Activated naive CD8-positive, alpha-beta T cell treated with anti-CD3 and anti-CD28 coated beads, Interleukin-2, amount 50 U/mL, for 24 hours (primary cell): ENCODE measurements around the gene MAP4K1.
"Not testable (repeated sequence)": the region's sequence is repeated elsewhere in the genome, so short reads cannot be mapped to it uniquely, and the experiment has no call there.

Experiments used
- ATAC-seq: fragments of 150-1000 bp; cut with Tn5 transposase; one replicate; pipeline ENCODE4 v1.10.0; 2021
- DNase-seq: peaks from one replicate; pipeline ENCODE4 v3.0.0; 2021
- H3K27ac Mint-ChIP-seq: one replicate; pipeline ENCODE4 v1.8.0; 2021; ENCODE audit warnings: mild to moderate bottlenecking, mixed read lengths
- H3K27me3 Mint-ChIP-seq: one replicate; pipeline ENCODE4 v1.8.0; 2021; ENCODE audit warnings: mixed read lengths
- H3K36me3 Mint-ChIP-seq: one replicate; pipeline ENCODE4 v1.8.0; 2021; ENCODE audit warnings: low read depth, mixed read lengths
- H3K4me1 Mint-ChIP-seq: one replicate; pipeline ENCODE4 v1.8.0; 2021; ENCODE audit warnings: mixed read lengths
- H3K4me3 Mint-ChIP-seq: one replicate; pipeline ENCODE4 v1.8.0; 2021; ENCODE audit warnings: mild to moderate bottlenecking, moderate library complexity, mixed read lengths
- H3K9me3 Mint-ChIP-seq: one replicate; pipeline ENCODE4 v1.8.0; 2021; ENCODE audit warnings: mixed read lengths

Gene MAP4K1

DNA sequence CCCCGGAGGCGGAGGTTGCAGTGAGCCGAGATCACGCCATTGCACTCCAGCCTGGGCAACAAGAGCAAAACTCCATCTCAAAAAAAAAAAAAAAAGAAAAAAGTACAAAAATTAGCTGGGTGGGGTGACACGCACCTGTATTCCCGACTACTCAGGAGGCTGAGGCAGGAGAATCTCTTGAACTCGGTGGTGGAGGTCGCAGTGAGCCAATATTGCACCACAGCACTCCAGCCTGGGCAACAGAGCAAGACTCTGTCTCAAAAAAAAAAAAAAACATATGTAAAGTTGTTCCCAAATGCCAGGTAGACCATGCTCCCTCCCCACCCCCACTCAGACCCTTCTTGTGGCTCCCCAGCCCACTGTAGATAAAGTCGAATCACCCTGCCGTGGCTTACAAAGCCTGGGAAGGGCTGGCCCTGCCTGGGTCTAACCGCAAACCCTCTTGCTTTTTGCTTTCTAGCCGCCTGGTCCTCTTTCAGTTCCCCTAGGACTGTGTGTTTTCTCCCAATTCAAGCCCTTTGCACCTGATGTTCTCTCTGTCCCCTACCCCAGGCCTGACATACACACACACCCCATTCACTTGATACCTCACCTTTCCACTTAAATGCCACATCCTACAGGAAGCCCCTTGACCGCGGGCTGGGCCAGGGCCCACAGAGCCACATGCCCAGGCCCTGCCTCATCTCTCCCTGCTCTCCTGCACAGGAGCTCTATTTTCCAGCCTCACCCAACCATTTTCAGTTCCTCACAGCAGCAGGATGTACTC is 34.4 kb downstream of the MAP4K1 start:
- DNase-seq, result no peak
- ATAC-seq, result no peak
- Mint-ChIP-seq H3K9me3 (no peaks in the 10 kb centered on the region), H3K4me3 (no peak overlapping the region), H3K27ac (no peak overlapping the region), H3K36me3 (peaks cover 9% of the 10 kb centered on the region), H3K4me1 (peaks cover 4% of the 10 kb centered on the region), H3K27me3 (no peaks in the 10 kb centered on the region)

DNA sequence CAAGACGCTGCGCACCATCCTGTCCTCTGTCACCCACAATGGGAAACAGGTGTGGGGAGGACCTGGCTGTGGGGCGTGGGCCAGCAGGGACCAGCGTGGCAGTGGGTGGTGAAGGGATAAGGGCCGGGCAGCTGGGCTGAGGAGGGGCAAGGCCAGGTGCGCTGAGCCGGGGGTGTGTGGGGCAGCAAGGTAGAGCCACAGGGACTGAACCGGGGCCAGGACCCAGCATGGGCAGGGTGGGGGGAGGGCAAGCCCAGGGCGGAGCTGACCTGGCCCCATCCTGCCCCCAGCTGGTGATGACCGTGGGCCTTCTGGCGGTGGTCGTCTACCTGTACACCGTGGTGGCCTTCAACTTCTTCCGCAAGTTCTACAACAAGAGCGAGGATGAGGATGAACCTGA is 37.7 kb downstream of the MAP4K1 start:
- no peaks in the 10 kb centered on the region for H3K36me3 Mint-ChIP-seq
- no peak overlapping the region for H3K27ac Mint-ChIP-seq
- H3K4me1 Mint-ChIP-seq, result peaks cover 4% of the 10 kb centered on the region
- ATAC-seq (no peak), DNase-seq (no peak)
- no peak overlapping the region for H3K4me3 Mint-ChIP-seq
- H3K9me3 Mint-ChIP-seq, result no peaks in the 10 kb centered on the region
- no peaks in the 10 kb centered on the region for H3K27me3 Mint-ChIP-seq

DNA sequence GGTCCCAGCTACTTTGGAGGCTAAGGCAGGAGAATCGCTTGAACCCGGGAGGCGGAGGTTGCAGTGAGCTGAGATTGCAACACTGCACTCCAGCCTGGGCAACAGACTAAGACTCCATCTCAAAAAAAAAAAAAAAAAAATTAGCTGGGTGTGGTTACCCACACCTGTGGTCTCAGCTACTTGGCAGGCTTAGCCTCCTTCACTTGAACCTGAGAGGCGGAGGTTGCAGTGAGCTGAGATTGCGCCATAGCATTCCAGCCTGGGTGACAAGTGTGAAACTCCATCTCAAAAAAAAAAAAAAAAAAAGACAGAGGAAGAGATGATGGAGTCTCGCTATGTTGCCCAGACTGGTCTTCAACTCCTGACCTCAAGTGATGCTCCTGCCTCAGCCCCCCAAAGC is 38.4 kb downstream of the MAP4K1 start:
- H3K4me3 Mint-ChIP-seq, H3K4me1 Mint-ChIP-seq, ATAC-seq, DNase-seq, H3K27ac Mint-ChIP-seq, H3K27me3 Mint-ChIP-seq, H3K9me3 Mint-ChIP-seq, H3K36me3 Mint-ChIP-seq: not testable (repeated sequence)

DNA sequence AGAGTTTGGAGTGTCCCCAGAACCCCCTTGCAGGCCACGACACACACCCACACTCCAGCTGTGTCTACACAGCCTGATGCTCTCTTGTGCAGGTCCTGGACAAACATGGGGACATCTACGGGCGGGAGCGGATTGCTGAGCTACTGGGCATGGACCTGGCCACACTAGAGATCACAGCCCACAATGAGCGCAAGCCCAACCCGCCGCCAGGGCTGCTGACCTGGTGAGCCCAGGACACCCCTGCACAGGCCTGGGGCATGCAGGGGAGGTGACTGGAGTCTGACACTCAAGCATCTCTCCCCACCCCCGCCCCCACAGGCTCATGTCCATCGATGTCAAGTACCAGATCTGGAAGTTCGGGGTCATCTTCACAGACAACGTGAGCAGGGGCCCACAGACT is 39.9 kb downstream of the MAP4K1 start:
- DNase-seq (no peak), ATAC-seq (no peak)
- H3K27ac Mint-ChIP-seq, result no peak overlapping the region
- H3K27me3 Mint-ChIP-seq, result no peaks in the 10 kb centered on the region
- H3K9me3 Mint-ChIP-seq, result no peaks in the 10 kb centered on the region
- H3K36me3 Mint-ChIP-seq, result no peaks in the 10 kb centered on the region
- H3K4me3 Mint-ChIP-seq, result no peak overlapping the region
- H3K4me1 Mint-ChIP-seq, result no peaks in the 10 kb centered on the region

DNA sequence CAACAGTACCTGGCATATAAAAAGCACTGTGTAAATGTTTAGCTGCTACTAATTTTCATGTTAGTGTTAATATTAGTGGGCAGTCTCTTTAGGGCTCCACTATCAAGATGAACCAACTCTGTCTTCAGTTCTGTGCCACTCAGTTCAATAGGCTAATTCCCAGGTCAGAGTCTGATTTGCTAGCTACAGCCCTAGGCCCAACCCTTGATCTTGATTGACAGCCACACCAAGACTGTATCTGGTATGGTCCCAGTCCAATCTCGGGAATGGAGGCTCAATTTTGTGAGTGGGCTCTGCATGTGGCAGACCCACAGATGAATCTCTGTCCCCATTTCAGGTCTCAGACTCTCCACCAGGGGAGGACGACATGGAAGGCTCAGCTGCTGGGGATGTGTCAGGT is 46.1 kb downstream of the MAP4K1 start:
- Mint-ChIP-seq H3K4me1 (no peaks in the 10 kb centered on the region), H3K27ac (no peak overlapping the region), H3K4me3 (no peak overlapping the region), H3K9me3 (no peaks in the 10 kb centered on the region), H3K36me3 (no peaks in the 10 kb centered on the region), H3K27me3 (peaks cover 4% of the 10 kb centered on the region)
- DNase-seq (no peak), ATAC-seq (no peak)

DNA sequence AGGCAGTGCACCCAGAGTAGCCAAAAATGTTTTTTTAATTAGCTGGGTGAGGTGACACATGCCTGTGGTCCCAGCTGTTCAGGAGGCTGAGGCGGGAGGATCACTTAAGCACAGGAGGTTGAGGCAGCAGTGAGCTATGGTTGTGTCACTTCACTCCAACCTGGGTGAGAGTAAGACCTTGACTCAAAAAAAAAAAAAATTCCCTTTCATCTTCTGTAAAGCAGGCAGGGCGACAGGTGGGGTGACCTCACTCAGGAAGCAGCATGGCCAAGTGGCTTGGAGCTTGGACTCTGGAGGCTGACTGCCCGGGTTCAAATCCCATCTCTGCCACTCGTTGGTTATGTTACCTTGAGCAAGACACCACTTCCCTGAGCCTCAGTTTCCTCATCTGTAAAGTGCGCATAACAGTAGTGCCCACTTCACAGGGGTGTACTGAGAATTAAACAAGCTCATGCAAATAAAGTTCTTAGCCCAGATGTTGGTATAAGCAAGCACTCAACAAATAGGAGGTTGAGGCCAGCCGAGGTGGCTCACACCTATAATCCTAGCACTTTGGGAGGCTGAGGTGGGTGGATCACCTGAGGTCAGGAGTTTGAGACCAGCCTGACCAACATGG is 48.3 kb downstream of the MAP4K1 start:
- ATAC-seq (no peak), DNase-seq (no peak)
- no peak overlapping the region for H3K4me3 Mint-ChIP-seq
- peaks cover 13% of the 10 kb centered on the region for H3K27me3 Mint-ChIP-seq
- H3K9me3 Mint-ChIP-seq, result no peaks in the 10 kb centered on the region
- H3K4me1 Mint-ChIP-seq, result peaks cover 4% of the 10 kb centered on the region
- no peaks in the 10 kb centered on the region for H3K36me3 Mint-ChIP-seq
- H3K27ac Mint-ChIP-seq, result no peak overlapping the region

DNA sequence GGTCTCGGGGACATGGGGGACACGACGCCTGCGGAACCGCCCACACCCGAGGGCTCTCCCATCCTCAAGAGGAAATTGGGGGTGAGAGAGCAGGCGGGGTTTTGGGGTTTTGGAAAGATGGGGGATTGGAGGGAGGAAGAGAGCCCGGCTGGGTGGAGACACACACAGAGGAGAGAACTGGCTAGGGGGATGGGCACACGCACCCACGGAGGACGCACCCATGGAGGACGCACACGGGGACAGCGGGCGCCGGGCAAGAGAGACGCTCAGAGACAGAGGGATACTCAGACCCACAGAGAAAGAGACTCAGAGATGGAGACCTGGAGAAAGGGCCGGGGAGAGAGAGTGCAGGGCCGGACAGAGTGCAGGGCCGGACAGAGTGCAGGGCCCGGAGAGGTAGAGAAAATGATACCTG is 52.1 kb downstream of the MAP4K1 start:
- DNase-seq, result no peak
- H3K4me3 Mint-ChIP-seq, result peak overlapping the region; percentile 36
- no peak overlapping the region for H3K27ac Mint-ChIP-seq
- peaks cover 35% of the 10 kb centered on the region for H3K27me3 Mint-ChIP-seq
- H3K4me1 Mint-ChIP-seq, result peaks cover 12% of the 10 kb centered on the region
- no peaks in the 10 kb centered on the region for H3K9me3 Mint-ChIP-seq
- no peak for ATAC-seq
- no peaks in the 10 kb centered on the region for H3K36me3 Mint-ChIP-seq

DNA sequence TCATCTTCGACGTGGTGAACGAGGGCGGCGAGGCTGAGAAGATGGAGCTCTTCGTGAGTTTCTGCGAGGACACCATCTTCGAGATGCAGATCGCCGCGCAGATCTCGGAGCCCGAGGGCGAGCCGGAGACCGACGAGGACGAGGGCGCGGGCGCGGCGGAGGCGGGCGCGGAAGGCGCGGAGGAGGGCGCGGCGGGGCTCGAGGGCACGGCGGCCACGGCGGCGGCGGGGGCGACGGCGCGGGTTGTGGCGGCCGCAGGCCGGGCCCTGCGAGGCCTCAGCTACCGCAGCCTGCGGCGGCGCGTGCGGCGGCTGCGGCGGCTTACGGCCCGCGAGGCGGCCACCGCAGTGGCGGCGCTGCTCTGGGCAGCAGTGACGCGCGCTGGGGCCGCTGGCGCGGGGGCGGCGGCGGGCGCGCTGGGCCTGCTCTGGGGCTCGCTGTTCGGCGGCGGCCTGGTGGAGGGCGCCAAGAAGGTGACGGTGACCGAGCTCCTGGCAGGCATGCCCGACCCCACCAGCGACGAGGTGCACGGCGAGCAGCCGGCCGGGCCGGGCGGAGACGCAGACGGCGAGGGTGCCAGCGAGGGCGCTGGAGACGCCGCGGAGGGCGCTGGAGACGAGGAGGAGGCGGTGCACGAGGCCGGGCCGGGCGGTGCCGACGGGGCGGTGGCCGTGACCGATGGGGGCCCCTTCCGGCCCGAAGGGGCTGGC is 52.6 kb downstream of the MAP4K1 start:
- Mint-ChIP-seq H3K9me3 (no peaks in the 10 kb centered on the region), H3K27me3 (peaks cover 35% of the 10 kb centered on the region), H3K4me3 (peak overlapping the region; percentile 29), H3K27ac (no peak overlapping the region), H3K4me1 (peaks cover 14% of the 10 kb centered on the region), H3K36me3 (no peaks in the 10 kb centered on the region)
- ATAC-seq (peak; percentile 29), DNase-seq (peak; percentile 20)

DNA sequence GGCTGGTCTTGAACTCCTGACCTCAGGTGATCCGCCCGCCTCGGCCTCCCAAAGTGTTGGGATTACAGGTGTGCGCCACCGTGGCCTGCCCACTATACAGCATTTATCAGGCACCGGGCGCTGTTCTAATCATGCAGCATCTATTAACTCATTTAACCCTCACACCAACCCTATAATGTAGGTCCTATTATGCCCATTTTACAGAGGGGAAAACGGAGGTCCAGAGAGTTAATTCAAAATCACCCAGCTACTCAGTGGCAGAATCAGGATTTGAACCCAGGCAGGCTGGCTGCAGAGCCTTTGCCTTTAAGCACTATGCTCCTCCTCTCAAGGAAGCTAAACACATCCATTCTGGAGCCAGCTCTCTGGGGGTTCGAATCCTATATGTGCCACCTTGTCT is 54.3 kb downstream of the MAP4K1 start:
- H3K4me1 Mint-ChIP-seq, result peaks cover 25% of the 10 kb centered on the region
- ATAC-seq, result no peak

DNA sequence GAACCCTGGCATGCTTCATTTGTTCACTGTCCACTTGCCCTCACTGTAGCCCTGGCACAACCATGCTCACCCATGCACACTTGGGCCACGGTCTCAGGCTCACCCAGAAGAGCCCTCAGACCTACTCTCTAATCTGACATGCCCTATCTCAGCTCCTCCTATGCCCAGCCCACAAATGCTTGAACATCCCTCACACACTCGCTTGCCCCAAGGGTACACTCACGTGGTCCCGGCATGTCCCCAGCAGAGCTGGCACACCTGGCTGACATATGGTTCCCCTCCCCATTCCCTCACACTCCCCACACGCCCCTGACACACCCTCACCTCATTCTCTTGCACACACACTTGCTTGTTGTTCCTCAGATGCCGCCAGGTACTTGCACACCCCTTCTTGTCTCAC is 55.7 kb downstream of the MAP4K1 start:
- ATAC-seq (no peak), DNase-seq (no peak)
- no peak overlapping the region for H3K27ac Mint-ChIP-seq
- H3K4me3 Mint-ChIP-seq, result no peak overlapping the region
- H3K36me3 Mint-ChIP-seq, result no peaks in the 10 kb centered on the region
- peaks cover 34% of the 10 kb centered on the region for H3K27me3 Mint-ChIP-seq
- no peaks in the 10 kb centered on the region for H3K9me3 Mint-ChIP-seq
- peaks cover 34% of the 10 kb centered on the region for H3K4me1 Mint-ChIP-seq

More for the DNA sequence above, 54.3 kb downstream of the MAP4K1 start:
- no peaks in the 10 kb centered on the region for H3K36me3 Mint-ChIP-seq
- no peak overlapping the region for H3K27ac Mint-ChIP-seq
- no peak for DNase-seq
- H3K27me3 Mint-ChIP-seq, result peaks cover 35% of the 10 kb centered on the region
- H3K9me3 Mint-ChIP-seq, result no peaks in the 10 kb centered on the region
- H3K4me3 Mint-ChIP-seq, result no peak overlapping the region

DNA sequence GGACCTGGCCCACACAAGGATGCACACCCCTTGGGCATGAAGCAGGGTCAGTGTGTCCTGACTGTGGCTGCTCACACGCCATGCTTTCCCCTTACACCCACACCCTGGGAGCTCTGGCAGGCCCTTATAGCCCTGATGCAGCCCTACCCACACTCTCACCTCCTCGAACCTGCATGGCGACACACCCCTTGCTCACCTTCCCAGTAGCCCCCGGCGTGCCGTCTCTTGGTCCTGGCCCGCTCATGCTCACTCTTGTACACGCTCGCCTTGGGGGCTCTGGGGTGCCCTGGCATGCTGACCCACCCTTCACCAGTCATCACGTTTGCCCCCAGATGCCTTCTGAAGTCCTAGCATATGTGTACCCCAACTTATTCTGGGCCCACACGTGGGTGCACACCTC is 56.1 kb downstream of the MAP4K1 start:
- Mint-ChIP-seq H3K9me3 (no peaks in the 10 kb centered on the region), H3K4me1 (peaks cover 36% of the 10 kb centered on the region), H3K4me3 (no peak overlapping the region), H3K27me3 (peaks cover 35% of the 10 kb centered on the region), H3K36me3 (no peaks in the 10 kb centered on the region), H3K27ac (no peak overlapping the region)
- no peak for ATAC-seq
- no peak for DNase-seq

DNA sequence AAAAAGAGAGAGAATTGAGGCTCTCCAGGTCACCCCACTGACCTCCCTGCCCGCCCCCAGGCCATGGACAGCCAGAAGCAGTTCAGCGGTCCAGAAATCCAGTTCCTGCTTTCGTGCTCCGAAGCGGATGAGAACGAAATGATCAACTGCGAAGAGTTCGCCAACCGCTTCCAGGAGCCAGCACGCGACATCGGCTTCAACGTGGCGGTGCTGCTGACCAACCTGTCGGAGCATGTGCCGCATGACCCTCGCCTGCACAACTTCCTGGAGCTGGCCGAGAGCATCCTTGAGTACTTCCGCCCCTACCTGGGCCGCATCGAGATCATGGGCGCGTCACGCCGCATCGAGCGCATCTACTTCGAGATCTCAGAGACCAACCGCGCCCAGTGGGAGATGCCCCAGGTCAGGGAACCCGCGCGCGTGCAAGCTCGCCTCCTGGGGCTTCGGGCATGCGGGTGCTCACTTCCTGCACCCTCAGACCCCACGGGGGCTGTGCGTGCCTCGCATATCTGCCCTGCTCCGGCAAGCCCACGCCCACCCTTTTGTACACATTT is 56.6 kb downstream of the MAP4K1 start:
- Mint-ChIP-seq H3K4me1 (peaks cover 37% of the 10 kb centered on the region), H3K27ac (no peak overlapping the region)
- ATAC-seq, result no peak

DNA sequence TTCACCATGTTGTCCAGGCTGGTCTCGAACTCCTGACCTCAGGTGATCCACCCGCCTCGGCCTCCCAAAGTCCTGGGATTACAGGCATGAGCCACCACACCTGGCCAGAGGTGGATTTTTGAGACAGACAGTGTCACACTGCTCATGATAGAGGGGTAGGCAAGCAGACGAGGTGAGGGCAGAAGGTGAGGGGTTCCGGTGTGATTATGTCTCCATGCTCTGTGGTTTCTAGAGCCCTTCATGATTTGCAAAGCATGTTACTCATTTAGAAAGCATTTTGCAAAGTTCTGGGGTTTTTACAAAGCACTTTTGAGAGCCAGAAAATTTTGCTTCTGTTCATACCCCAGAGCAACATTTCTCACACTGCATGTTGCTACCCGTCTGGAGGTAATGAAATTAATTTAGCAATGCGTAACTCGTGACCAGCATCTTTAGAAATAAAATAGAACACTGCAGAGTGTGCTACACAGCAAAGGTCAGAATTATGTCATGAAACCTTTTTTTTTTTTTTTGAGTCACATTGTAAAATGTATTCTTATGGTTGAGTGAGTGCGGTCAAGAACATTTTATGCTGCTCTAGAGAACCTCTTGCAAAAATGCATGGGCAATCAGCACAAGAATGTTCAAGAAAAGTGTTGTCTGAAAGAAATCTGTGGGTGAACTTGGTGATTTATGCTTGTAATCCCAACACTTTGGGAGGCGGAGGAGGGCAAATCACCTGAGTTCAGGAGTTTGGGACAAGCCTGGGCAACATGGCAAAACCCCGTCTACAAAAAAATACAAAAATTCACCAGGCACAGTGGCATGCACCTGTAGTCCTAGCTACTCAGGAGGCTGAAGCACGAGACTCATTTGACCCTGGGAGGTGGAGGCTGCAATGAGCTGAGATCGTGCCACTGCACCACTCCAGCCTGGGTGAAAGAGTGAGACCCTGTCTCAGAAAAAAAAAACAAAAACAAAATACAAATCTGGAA is 58.0 kb downstream of the MAP4K1 start:
- no peaks in the 10 kb centered on the region for H3K36me3 Mint-ChIP-seq
- H3K9me3 Mint-ChIP-seq, result no peaks in the 10 kb centered on the region
- H3K4me1 Mint-ChIP-seq, result peaks cover 41% of the 10 kb centered on the region
- H3K4me3 Mint-ChIP-seq, result peak overlapping the region; percentile 20
- ATAC-seq, result peak; percentile 71
- H3K27ac Mint-ChIP-seq, result peak overlapping the region; percentile 46
- peaks cover 34% of the 10 kb centered on the region for H3K27me3 Mint-ChIP-seq
- no peak for DNase-seq

More for the DNA sequence above, 56.6 kb downstream of the MAP4K1 start:
- H3K27me3 Mint-ChIP-seq, result peaks cover 36% of the 10 kb centered on the region
- no peaks in the 10 kb centered on the region for H3K36me3 Mint-ChIP-seq
- H3K4me3 Mint-ChIP-seq, result no peak overlapping the region
- DNase-seq, result no peak
- H3K9me3 Mint-ChIP-seq, result no peaks in the 10 kb centered on the region

DNA sequence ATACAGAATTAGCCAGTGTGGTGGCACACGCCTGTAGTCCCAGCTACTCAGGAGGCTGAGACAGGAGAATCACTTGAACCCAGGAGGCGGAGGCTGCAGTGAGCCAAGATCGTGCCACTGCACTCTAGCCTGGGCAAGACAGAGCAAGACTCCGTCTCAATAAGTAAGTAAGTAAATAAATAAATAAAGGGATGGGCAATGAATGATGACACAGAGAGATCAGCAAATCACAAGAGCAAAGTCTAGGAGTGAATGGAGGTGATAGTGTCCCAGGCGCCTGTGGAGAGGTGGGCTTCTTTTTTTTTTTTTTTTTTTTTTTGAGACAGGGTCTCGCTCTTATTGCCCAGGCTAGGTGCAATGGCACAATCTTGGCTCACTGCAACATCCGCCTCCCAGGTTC is 58.8 kb downstream of the MAP4K1 start:
- H3K4me3 Mint-ChIP-seq, H3K9me3 Mint-ChIP-seq, H3K36me3 Mint-ChIP-seq, DNase-seq, H3K27ac Mint-ChIP-seq, ATAC-seq: not testable (repeated sequence)
- peaks cover 27% of the 10 kb centered on the region for H3K27me3 Mint-ChIP-seq
- peaks cover 43% of the 10 kb centered on the region for H3K4me1 Mint-ChIP-seq
